Muscle layer of colon (tissue), 2 donors: ENCODE results near the gene WDFY4.

Source experiments
- H3K27ac ChIP-seq: one replicate; pipeline ENCODE4 v1.7.0; 2013; ENCODE audit warnings: low read depth, mild to moderate bottlenecking, low read length, moderate library complexity
- H3K27me3 ChIP-seq, 2 donors: one replicate each; pipeline ENCODE4 v1.7.0; 2013; ENCODE audit warnings: low read length in 2 of 2, mild to moderate bottlenecking in 2 of 2; ENCODE audit not compliant: insufficient read depth in 2 of 2, control insufficient read depth in 1 of 2
- H3K36me3 ChIP-seq: one replicate; pipeline ENCODE4 v1.7.0; 2013; ENCODE audit warnings: mild to moderate bottlenecking, low read length; ENCODE audit not compliant: insufficient read depth
- H3K4me1 ChIP-seq: one replicate; pipeline ENCODE4 v1.7.0; 2013; ENCODE audit warnings: mild to moderate bottlenecking, low read length; ENCODE audit not compliant: insufficient read depth
- H3K4me3 ChIP-seq, 2 donors: one replicate each; pipeline ENCODE4 v1.7.0; 2013; ENCODE audit warnings: low read length in 2 of 2, low read depth in 1 of 2, mild to moderate bottlenecking in 1 of 2, moderate library complexity in 1 of 2
- H3K9ac ChIP-seq: one replicate; pipeline ENCODE4 v1.7.0; 2013; ENCODE audit warnings: low read length
- H3K9me3 ChIP-seq: one replicate; pipeline ENCODE4 v1.7.0; 2013; ENCODE audit warnings: mild to moderate bottlenecking, low read length
- donor health status: abdominal sarcoma.
- donor health status: Adenocarcinoma of cecum.

WDFY4 gene

DNA sequence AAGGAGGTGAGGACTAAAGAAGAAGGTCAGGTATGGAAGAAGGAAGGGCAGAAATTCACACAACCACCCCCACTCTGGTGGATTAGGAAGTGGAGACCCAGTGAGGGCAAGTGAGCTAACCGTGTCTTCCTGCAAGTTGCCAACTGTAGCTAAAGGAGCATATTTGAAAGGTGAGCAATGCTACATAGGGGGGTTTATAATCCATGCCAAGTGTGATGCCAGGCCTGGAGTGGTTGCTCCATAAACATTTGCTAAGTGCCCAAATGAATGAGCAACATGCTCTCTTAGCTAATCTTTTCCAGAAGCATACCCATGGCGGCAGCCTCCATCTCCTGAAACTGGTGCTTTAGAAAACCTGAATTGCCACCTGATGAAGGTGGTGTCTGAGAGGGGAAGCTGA lies 133.4 kb downstream of the WDFY4 start:
- Histone ChIP-seq H3K36me3 (no peaks in the 10 kb centered on the region), H3K27me3 (no peaks in the 10 kb centered on the region), H3K9ac (no peak overlapping the region), H3K4me1 (no peaks in the 10 kb centered on the region), H3K9me3 (no peaks in the 10 kb centered on the region), H3K27ac (no peak overlapping the region), H3K4me3 (no peak overlapping the region)

DNA sequence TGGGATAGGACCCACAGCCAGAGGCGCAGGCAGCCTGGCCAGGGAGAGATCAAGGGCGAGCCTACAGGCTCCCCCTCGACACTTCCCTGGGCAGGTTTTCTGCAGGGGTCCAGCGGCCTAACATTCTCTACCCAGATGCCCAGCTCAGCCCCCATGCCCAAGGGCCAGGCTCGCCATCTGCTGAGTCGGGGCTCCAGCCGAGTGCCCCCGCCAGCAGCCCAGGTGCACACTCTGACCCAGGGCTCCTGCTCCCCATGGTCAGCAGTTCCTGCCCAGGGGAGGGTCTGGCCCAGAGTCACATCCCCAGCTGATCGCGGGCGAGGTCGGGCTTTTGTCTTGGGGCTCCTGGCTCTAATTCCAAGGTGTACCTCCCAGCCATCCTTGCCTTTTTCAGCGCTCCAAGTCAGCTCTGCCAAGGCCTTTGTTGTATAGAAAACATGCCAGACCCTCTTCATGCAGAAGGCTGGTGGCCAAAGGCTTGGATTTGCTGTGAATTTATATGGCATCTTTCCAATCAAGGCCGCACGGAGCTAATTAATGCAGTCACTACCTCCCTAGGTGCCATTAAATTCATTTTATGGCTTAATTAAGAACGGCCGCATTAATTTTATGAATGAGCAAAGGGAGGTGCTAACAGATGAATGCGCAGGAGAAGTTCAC lies 134.3 kb downstream of the WDFY4 start:
- Histone ChIP-seq H3K9me3 (no peaks in the 10 kb centered on the region), H3K4me3 (no peak overlapping the region), H3K27me3 (no peaks in the 10 kb centered on the region), H3K27ac (no peak overlapping the region), H3K4me1 (no peaks in the 10 kb centered on the region), H3K9ac (no peak overlapping the region), H3K36me3 (no peaks in the 10 kb centered on the region)

DNA sequence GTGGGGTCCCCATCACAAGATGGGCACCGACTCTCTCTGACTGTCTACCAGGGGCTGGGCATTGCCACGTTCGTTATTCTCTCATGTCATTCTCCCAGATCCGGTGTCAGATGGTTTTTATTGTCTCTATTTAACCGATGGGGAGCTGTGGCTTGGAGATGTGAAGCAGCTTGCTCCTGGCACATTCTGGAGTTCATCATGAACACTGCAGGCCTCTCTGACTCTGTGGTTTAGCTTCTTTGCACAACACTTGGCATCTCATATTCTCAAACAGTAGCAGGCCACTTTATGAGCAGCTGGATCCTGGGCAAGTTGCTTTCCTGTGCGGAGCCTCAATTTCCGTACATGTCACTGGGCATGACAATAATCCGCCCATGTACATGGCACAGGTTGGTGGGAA lies 135.1 kb downstream of the WDFY4 start:
- Histone ChIP-seq H3K27ac (no peak overlapping the region), H3K9me3 (no peaks in the 10 kb centered on the region), H3K4me3 (no peak overlapping the region), H3K36me3 (no peaks in the 10 kb centered on the region), H3K27me3 (no peaks in the 10 kb centered on the region), H3K9ac (no peak overlapping the region), H3K4me1 (no peaks in the 10 kb centered on the region)

DNA sequence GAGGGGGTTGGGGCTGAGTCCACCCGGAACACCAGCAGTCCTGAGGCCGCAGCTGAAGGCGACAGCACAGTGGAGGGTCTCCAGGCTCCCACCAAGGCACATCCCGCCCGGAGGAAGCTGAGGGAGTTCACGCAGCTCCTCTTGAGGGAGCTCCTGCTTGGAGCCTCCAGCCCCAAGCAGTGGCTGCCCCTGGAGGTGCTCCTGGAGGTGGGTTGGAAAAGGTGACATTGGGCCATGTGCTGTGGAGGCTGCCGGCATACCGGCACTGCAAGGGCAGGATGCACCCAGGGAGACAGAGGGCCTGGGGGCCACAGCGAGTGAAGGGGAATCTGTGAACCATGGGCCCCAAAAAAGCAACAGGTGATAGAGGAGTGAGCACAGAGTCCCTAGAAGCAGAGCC lies 135.6 kb downstream of the WDFY4 start:
- Histone ChIP-seq H3K9me3 (no peaks in the 10 kb centered on the region), H3K4me3 (no peak overlapping the region), H3K27me3 (no peaks in the 10 kb centered on the region), H3K4me1 (no peaks in the 10 kb centered on the region), H3K27ac (no peak overlapping the region), H3K36me3 (no peaks in the 10 kb centered on the region), H3K9ac (no peak overlapping the region)

DNA sequence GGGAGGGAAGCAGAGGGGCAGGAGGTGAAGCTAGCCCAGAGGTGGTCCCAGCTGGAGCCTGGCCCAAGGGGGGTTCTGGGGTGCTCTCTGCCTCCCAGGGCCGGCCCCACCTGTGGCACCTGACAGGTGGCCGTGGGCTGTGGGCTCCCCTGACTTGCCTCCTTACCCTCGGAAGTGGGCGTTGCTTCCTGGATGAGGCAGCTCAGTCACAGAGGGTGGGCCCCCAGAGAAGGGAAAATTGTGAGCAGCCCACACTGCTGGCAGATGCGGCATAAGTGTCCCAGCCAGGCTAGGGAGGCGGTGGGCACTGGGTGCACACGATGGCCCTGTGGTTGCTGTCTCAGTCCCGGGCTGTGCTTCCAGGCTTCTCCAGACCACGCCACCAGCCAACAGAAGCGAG lies 136.0 kb downstream of the WDFY4 start:
- Histone ChIP-seq H3K9ac (no peak overlapping the region), H3K36me3 (no peaks in the 10 kb centered on the region)

DNA sequence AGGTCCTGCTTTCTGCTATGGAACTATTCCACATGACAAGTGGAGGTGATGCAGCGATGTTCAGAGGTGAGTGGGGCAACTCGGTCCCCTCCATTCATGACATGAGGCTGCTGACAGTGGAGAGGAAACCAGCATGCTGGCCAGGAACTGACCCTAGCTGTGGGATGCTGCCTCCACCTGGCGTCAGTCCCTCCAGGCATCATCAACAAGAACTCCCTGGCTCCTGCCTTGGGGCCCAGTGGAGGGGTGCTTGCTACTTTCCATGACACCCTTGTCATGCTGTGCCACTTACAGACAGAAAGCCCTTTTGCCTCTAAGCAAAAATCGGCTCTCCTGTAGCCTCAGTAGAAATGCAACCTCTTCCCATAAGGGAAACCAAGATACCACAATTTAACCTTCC lies 136.4 kb downstream of the WDFY4 start:
- H3K9ac ChIP-seq, result no peak overlapping the region
- H3K27ac ChIP-seq, result no peak overlapping the region
- no peak overlapping the region for H3K4me3 ChIP-seq
- no peaks in the 10 kb centered on the region for H3K36me3 ChIP-seq
- H3K9me3 ChIP-seq, result no peaks in the 10 kb centered on the region
- no peaks in the 10 kb centered on the region for H3K27me3 ChIP-seq
- H3K4me1 ChIP-seq, result no peaks in the 10 kb centered on the region

More for the DNA sequence above, 136.0 kb downstream of the WDFY4 start:
- Histone ChIP-seq H3K4me1 (no peaks in the 10 kb centered on the region), H3K4me3 (no peak overlapping the region), H3K27me3 (no peaks in the 10 kb centered on the region), H3K9me3 (no peaks in the 10 kb centered on the region), H3K27ac (no peak overlapping the region)

DNA sequence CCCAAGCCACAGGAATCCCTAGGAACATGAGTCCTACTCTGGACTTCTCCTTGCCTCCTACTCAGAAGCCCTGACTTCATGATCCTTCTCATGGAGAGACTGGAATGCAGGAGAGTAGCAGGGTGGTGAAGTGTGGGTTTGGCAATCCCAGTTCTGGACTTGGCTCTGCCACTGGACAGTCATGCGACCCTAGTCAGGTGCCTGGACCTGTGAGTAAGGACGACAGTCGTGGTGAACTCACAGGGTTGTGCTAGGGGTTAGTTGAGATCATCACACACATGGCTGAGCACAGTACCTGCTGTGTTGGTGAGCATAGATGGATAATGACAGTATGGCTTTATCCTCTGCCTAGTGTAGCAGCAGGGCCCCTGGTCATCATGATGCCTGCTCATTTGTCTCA lies 137.0 kb downstream of the WDFY4 start:
- Histone ChIP-seq H3K4me1 (no peaks in the 10 kb centered on the region), H3K27me3 (no peaks in the 10 kb centered on the region), H3K9me3 (no peaks in the 10 kb centered on the region), H3K9ac (no peak overlapping the region), H3K27ac (no peak overlapping the region), H3K4me3 (no peak overlapping the region), H3K36me3 (no peaks in the 10 kb centered on the region)

DNA sequence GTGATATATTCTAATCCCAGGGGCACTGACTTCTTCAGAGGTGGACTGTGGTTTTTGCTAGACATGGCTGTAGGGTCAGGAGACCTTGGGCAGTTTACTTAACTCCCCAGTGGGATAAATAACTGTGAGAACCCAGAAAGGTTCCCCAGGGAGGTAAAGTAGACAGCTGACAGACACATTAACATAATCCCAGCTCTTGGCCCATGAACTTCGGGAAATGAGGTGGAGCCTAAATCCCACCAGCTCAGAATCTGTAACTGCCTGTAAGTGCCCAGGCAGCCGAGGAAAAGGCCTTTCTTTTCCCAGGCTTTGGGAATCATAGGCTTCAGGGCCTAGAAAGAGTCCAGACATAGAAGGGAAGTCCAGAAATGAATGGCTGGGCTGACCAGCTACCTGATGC lies 149.0 kb downstream of the WDFY4 start:
- Histone ChIP-seq H3K9ac (no peak overlapping the region), H3K9me3 (no peaks in the 10 kb centered on the region), H3K27me3 (no peaks in the 10 kb centered on the region), H3K27ac (no peak overlapping the region), H3K4me3 (no peak overlapping the region), H3K4me1 (no peaks in the 10 kb centered on the region), H3K36me3 (no peaks in the 10 kb centered on the region)

DNA sequence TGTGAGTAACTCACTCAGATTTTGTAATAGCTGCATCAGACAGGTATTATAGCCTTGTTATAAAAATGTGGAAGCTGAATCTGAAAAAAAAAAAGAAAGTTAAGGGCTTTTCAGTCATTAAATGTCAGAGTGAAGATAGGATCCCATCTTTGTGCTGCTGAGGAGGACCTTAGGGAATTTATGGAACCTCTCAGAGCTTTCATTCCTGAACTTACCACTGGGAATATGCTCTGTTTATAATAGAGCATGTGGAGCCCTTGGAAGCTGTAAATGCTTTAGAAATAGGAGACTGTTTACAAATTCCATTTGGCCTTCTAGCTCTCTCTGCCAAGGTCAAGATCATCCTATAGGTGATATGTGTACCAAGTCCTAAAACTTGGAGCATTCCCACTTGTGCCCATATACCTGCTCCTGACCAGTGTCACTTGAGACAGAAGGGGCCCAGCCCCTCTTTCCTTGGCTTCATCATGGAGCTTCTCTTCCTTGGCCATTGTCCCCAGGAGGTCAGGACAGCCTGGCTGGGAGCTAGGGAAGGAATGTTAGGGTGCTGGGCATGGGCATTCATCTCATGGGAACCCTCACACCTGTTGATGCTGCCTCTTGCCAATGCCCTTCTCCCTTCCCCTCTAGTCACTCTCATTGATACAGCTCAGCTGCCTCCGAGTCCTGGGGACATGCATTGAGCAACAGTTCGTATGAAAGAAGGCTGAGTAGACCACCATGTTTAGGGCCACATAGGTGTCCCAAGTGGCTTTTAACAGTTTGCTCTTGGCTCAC lies 149.7 kb downstream of the WDFY4 start:
- no peak overlapping the region for H3K9ac ChIP-seq
- no peak overlapping the region for H3K27ac ChIP-seq
- H3K9me3 ChIP-seq, result no peaks in the 10 kb centered on the region
- H3K4me3 ChIP-seq, result no peak overlapping the region
- no peaks in the 10 kb centered on the region for H3K4me1 ChIP-seq
- no peaks in the 10 kb centered on the region for H3K36me3 ChIP-seq
- no peaks in the 10 kb centered on the region for H3K27me3 ChIP-seq

DNA sequence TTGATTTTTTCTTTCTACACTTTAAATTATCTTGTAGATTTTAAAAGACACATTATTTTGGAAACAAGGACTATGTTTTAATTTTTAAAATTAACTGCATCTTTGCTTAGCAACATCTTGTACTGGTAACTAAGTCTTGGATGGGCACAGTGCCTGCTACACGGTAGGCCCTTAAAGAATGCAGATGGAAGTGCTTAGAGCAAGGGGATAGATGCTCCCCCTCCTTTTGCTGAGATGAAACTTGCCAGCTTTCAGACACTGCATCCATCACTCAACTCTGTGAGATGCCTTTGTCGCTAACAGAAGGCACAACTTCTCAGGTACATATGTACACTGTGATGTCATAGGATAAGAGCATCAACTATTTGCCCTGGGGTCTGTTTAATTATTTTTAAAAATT lies 151.1 kb downstream of the WDFY4 start:
- Histone ChIP-seq H3K4me3 (no peak overlapping the region), H3K27ac (no peak overlapping the region), H3K36me3 (no peaks in the 10 kb centered on the region), H3K9me3 (no peaks in the 10 kb centered on the region), H3K27me3 (no peaks in the 10 kb centered on the region), H3K4me1 (no peaks in the 10 kb centered on the region), H3K9ac (no peak overlapping the region)

DNA sequence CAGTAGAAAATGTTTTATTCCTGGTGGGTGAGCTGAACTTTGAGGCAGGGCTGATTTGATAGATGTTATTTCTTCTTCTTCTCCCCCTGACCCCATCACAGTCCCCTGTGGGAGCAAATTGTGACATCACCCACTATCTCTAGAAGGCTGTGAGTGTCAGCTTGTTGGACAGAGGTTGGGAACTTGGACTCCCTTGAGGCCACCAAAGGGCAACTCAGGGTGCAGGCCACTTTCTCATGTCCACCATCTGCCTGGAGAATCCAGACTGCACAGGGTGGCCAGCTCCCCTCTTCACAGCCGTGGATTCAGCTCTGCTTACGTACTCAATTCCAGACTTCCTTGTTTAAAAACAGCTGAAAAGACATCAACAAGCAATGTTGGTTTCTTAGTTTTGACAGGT lies 151.9 kb downstream of the WDFY4 start:
- H3K4me3 ChIP-seq, result no peak overlapping the region
- H3K4me1 ChIP-seq, result no peaks in the 10 kb centered on the region
- no peak overlapping the region for H3K27ac ChIP-seq
- H3K9ac ChIP-seq, result no peak overlapping the region
- H3K36me3 ChIP-seq, result no peaks in the 10 kb centered on the region
- H3K27me3 ChIP-seq, result no peaks in the 10 kb centered on the region
- no peaks in the 10 kb centered on the region for H3K9me3 ChIP-seq

DNA sequence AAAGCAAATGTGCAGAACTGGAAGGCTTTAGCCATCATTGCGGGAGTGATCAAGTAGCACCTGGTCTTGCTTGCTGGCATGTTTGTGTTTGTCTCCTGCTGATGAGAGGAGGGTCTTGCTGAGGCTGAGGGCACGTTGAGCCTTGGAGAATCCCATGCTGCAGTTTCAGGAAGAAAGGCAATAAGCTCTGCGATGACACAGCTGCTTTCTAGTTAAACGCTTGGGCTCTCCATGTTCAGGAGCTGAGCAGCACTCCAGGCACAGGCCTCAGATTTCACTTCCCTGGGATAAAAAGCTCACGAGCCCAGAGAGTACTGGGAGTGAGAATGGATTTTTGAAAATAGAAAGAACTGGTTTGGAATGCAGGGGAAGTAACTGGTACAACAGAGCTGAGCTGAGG lies 154.2 kb downstream of the WDFY4 start:
- no peaks in the 10 kb centered on the region for H3K36me3 ChIP-seq
- no peaks in the 10 kb centered on the region for H3K4me1 ChIP-seq
- no peaks in the 10 kb centered on the region for H3K9me3 ChIP-seq
- no peak overlapping the region for H3K9ac ChIP-seq
- no peak overlapping the region for H3K4me3 ChIP-seq
- no peaks in the 10 kb centered on the region for H3K27me3 ChIP-seq
- H3K27ac ChIP-seq, result no peak overlapping the region
